Stimulated activated CD4-positive, alpha-beta T cell treated with anti-CD3 and anti-CD28 coated beads, Interleukin-15, amount 100 ng/mL, for 48 hours (primary cell): ENCODE measurements around the gene GALR2.
"Not testable (repeated sequence)": the region's sequence is repeated elsewhere in the genome, so short reads cannot be mapped to it uniquely, and the experiment has no call there.

Experiments
- DNase-seq, 2 donors: peaks; one replicate each; pipeline ENCODE4 v3.0.0-alpha.2; 2020; ENCODE audit warnings: low read depth in 2 of 2

The GALR2 gene

GRCh38 chr17:76050538-76051467 lies 23.8 kb upstream of the GALR2 start:
- DNase-seq: no peak

DNA sequence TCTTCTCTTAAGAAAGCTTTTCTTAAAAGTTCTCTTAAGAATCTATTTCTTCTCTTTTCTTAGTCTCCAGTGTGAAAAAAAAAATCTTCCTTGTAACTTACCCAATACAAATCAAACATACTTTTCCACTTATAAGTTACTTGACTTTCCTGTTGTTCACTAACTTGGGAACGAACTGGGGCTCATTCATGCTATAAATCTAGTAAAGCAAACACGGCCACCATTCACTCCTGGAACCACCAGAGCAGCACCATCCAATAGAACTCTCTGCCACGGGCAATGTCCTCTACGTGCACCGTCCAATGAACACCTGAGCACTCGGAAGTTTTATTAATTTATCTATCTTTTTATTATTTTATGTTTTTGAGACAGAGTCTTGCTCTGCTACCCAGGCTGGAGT lies 23.0 kb upstream of the GALR2 start:
- no peak for DNase-seq

DNA sequence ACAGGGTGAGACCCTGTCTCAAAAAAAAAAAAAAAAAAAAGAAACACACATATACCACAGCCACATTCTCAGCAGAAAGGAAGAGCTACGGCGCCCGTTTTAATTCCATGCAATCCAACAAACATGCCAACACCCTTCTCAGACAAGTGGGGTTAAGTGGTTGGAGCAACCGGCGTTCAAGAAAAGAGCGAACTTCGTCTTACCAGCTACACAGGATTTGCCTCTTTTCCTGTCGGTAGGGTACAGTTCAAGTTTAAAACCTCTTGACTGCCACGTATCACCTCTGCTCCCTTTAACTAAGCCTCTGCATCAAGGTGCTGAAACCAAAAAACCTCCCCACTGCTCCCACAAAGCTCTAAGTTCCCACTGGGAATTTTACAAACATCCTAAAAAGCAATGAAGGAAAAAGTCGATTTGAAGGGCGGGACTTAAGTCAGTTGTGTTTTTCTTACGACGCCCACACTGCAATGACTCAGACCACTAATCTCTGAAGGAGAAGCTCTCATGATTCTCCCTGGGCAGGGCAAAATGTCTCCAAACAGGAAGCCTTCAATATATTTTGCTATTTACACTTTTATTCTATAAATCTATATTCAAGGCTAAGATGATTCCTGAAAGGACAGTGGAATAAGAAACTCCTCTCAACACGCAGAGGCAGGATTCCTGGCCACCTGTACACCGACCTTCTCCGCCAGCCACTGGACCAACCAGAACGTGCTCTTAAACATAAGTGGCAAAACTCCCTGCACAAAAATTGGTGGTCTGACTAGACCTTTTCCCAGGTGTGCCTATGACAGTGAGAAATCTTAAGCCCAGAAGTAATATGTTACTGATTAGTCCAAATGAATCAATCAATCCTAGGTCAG lies 21.1 kb upstream of the GALR2 start:
- no peak for DNase-seq

DNA sequence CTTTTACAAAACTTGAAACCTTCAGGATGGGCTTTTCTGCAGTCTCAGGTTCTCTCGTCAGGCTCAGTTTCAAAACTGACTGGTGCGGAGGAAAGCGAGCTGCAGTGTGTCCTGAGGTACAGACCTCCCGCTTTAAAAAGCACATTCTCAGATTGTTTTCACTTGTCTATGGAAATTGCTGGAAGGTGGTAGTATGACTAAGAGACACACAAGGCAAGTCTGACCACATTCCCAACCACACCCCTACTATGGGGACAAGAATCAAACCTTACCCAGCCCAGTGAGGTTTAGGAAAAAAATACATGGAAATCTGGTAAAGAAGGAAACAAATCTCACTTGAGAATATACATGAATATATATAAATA lies 20.5 kb upstream of the GALR2 start:
- DNase-seq: no peak

DNA sequence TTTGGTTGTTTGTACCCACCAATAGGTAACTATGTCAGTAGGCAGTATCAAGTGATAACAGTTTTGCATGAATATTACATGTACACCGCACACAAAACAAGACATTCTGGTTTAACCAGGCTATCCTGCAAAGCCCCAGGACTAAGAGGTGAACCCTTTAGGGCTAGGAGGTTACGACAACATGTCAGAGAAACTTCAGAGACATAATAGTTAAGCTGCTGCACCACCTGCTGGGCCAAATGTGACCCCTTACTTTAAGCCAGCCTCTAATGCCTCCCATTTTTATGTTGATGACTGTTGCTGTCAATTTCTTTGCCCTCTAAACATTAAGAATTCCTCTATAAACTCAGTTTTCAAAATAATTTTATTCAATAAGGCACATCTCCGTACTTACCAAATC lies 17.7 kb upstream of the GALR2 start:
- no peak for DNase-seq

DNA sequence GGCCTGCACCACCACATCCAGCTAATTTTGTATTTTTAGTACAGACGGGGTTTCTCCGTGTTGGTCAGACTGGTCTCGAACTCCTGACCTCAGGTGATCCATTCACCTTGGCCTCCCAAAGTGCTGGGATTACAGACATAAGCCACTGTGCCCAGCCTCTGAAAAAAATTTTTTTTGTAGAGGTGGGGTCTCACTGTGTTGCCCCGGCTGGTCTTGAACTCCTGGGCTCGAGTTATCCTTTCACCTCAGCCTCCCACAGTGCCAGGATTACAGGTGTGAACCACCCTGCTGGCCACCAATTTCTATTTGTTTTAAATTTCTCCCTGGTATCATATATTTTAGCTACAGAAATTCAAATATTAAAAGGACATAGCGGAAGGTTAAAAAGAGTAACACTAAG lies 16.3 kb upstream of the GALR2 start:
- not testable (repeated sequence) for DNase-seq

DNA sequence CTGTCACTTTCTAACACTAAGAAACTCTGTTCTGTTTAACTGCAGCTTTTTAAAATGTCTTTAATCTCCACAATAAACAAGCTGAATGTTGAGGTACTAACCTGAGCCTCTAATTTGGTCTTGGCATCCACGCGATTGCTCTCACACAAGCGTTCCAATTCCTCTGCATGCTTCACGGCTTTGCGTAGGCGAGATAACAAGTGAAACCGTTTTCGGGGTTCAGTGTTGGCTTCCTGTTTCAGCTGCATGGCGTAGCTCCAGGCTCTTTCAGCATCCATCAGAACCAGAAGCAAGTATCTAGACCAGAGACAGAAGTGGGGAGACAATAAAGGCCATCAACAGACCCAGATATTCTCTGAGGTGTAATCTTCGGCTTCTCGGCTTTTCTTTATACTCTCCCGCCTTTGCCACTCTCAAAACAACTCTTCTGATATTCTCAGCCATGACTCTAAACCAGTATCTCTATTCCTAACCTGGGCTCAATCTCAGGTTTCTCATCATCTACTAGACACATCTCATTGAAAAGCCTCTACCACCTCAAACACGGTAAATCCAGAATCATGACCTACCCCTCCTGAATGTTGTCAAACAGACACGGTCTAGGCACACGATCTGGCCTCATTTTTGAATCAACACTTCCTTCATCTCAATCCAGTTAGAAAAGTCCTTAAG lies 10.6 kb upstream of the GALR2 start:
- peak; percentile 40 to 50 for DNase-seq

DNA sequence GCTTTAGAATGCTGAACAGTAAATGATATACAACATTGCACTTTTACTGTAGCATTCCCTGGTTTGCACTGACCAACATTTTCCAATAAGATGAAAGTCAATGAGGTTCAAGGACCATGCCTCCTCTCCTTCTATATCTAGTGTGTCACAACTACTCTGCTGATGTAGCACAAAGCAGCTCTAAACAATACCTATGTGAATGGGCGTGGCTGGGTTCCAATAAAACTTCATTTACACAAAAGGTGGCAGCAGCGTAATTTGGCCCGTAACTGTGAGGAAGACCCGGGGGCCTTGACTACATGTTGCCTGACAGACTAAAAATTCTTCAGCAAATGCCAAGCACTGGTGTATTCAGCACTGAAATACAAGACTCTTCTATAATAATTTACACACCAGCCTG lies 8.8 kb upstream of the GALR2 start:
- DNase-seq: no peak

DNA sequence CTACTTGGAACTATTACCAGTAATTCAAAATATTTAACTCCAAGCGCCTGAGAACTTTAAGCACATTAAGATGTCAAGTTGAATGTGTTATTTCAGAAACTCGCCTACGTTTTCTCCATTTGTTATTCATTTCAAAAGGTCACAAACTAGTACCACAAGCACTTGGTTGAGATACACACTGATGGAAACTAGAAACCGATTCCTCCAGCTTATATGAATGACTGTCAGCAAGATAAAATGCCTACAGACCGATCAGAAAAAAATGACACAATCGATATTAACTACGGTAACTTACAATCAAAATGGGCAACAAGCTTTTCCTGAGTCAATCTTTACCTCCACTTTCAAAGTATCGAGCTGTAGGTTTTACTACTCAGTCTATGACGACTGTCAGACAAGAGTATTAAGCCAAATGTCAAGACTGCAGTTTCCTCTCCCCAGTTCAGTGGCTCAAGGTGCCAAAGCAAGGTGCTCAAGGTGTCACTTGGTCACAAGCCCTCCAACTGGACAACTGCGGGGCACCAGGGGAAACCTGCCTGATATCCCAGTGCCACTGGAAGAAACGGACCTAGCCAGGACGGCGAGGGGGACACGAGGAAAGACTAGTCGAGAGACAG lies 2.9 kb upstream of the GALR2 start:
- DNase-seq: no peak

DNA sequence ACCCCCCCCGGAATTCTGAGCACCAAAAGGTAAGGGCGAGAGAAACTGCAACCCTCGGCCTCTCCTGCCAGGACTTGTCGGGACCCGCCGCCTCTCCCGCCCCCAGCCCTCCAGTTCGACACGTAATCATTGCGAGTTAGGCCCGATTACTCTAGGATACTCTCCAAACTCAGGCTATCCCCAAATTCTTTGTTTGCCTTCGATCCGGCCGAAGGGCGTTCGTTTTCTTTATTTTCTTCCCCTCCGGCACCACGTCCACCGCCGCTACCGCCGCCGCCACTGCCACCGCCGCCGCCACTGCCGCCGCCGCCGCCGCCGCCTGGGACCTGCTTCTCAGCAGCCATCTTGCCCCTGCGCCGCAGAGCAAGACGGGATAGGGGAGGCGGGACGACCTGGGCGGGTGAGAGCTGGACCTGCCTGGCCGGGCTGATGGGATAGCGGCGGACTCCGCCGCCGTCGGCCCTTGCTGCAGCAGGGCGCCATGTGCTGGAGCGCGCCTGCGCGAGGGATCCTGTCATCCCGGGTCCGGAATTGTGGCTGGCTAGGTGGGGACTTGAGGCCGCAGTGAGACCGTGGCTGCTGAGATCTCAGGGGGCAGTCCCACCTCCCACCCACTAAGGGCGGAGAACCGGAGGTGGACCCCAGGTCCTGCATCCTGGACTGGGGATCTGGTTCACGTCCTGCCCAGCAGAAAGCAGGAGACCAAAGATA lies 2.3 kb upstream of the GALR2 start, which contains the start of gene SRP68:
Gene SRP68, minus strand, starts transcription at position 370 of the 711 bp plus-strand sequence. Its CDS starts 26 bp downstream, at position 344.
- DNase-seq: peak; percentile 73 to 79

DNA sequence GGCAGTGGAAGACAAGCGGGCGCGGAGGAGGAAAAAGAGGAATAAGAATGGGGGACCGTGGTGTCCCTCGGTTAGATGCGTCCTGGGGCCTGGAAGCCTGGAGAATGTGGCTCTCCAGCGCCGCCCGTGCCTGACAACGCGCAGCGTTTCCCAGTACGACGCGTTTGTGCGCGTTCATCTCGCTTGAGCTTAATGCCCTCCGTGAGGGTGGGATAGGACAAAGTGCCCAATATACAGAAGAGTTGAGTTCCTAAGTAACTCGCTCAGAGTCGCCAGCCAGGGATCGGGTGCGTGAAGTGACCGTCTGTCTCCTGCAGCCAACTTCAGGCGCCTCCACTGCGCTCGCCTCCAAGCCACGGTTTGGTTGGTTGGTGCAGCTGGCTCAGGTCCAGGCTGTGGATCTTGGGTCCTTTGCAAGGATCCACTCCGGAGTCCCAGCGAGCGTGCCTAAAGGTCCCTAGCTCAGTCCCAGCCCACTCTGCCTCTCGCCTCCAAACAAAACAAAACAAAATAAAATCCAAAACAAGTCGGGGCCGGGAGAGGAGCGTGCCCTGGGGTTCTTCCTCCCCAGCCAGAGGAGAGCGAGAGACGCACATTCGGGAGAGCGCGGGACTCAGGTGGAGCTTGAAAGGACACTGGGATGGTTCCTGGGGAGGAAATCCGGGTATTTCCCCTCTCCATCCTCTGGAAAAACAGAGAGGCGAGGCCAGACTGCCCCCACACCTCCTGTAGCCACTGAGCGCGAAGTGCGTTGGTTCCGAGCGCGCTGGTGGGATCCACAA lies 974 bp downstream of the GALR2 start:
- no peak for DNase-seq

GRCh38 chr17:76076146-76076764 lies 1.7 kb downstream of the GALR2 start:
- DNase-seq: no peak

GRCh38 chr17:76076765-76077583 lies 2.4 kb downstream of the GALR2 start:
- DNase-seq: no peak

GRCh38 chr17:76077584-76078110 lies 3.1 kb downstream of the GALR2 start:
- DNase-seq: no peak

GRCh38 chr17:76078370-76078769 lies 3.8 kb downstream of the GALR2 start:
- not testable (repeated sequence) for DNase-seq

DNA sequence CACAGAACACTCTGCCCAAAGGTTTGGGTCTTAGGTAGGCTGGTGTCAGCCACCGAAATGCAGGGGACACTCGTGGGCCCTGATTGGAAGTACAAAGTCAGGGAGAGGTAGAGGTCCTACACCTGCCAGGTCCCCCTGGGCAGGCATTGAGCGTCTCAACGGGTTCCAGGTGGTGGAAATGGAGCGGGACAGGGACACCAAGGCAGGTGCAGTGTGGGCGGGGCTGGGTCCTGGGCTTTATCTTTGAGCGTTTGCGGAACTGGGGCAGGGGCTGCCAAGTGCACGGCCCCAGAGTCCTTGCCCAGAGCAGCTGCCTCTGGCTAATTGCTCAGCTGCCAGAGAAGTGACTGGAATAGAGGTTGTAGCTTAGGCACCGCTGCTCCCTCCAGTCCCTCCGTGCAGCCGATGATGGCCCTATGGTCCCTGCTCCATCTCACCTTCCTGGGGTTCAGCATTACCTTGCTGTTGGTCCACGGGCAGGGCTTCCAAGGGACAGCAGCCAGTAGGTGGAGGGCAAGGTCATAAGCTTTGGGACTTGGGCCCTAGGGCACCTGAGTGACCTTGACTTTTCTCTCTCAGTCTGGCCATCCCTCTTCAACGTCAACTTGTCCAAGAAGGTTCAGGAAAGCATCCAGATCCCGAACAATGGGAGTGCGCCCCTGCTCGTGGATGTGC lies 4.4 kb downstream of the GALR2 start, which contains the start of gene ZACN:
Gene ZACN, plus strand, starts transcription at position 323 of the 675 bp plus-strand sequence. Its CDS starts 83 bp downstream, at position 406.
- no peak for DNase-seq

DNA sequence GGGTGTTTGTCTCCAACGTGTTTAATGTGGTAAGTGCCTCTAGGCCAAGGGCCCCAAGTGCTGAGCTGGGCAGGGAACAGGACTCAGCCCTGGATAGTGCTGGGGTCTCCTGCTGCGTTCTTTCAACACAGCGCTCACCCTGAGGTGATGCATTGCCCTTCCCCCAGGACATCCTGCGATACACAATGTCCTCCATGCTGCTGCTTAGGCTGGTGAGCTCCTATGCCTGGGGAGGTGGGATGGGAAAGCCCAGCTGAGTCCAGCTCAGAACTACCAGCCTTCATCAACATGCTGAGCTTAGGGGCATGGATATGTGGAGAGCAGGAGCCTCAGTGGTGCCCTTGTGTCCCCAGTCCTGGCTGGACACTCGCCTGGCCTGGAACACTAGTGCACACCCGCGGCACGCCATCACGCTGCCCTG lies 5.0 kb downstream of the GALR2 start:
- no peak for DNase-seq
